Small intestine (tissue), 7 donors: ENCODE measurements around the gene RARRES1. TPM values are rescaled to one million over a fixed set of nuclear protein-coding genes. Genes with fewer than 3 reads are reported as not detected.

Experiments used
- DNase-seq, 2 donors: peaks; one replicate each; pipeline versions ENCODE4 v3.0.0 to v3.0.0-alpha.2; 2013
- FAIRE-seq: peaks from 2 replicates; lab custom pipeline; 2012; peaks lifted over from hg19 to GRCh38; lab: Jason Lieb, UNC
- H3K27ac ChIP-seq, 3 donors: one replicate each; pipeline ENCODE4 v1.5.1; 2013; ENCODE audit warnings: low read length in 2 of 3, mild to moderate bottlenecking in 2 of 3, control low read depth in 1 of 3, inconsistent platforms in 1 of 3, low read depth in 1 of 3, moderate library complexity in 1 of 3
- H3K27me3 ChIP-seq, 3 donors: one replicate each; pipeline ENCODE4 v1.6.1; 2013; ENCODE audit warnings: low read length in 3 of 3, inconsistent platforms in 1 of 3; ENCODE audit not compliant: control insufficient read depth in 3 of 3, insufficient read depth in 3 of 3
- H3K36me3 ChIP-seq, 3 donors: one replicate each; pipeline ENCODE4 v1.6.1; 2013; ENCODE audit warnings: low read length in 3 of 3, inconsistent platforms in 1 of 3, low read depth in 1 of 3, mild to moderate bottlenecking in 1 of 3, moderate library complexity in 1 of 3; ENCODE audit not compliant: control insufficient read depth in 3 of 3, insufficient read depth in 2 of 3
- H3K4me1 ChIP-seq, 3 donors: one replicate each; pipeline ENCODE4 v1.6.1; 2013; ENCODE audit warnings: low read length in 2 of 3, inconsistent platforms in 1 of 3, low read depth in 1 of 3, mild to moderate bottlenecking in 1 of 3, moderate library complexity in 1 of 3; ENCODE audit not compliant: control insufficient read depth in 3 of 3, insufficient read depth in 2 of 3
- H3K4me3 ChIP-seq, 3 donors: one replicate each; pipeline ENCODE4 v1.5.1; 2013; ENCODE audit warnings: low read length in 3 of 3, control low read depth in 1 of 3, inconsistent platforms in 1 of 3, low read depth in 1 of 3, mild to moderate bottlenecking in 1 of 3, moderate library complexity in 1 of 3
- H3K9me3 ChIP-seq, 2 donors: one replicate each; pipeline ENCODE4 v1.6.1; 2013; ENCODE audit warnings: low read depth in 1 of 2, low read length in 1 of 2; ENCODE audit not compliant: control insufficient read depth in 2 of 2, insufficient read depth in 1 of 2
- WGBS, 3 donors: extraction: QIAGEN DNeasy Blood & Tissue Kit; methylation state at CpG; one replicate each; pipeline ENCODE4 v1.1.7; 2013; 5-methylcytosine and 5-hydroxymethylcytosine counted together
- polyA plus RNA-seq, 4 donors: library from polyadenylated mRNA; stranded (reverse) in 3 of 4; unstranded in 1 of 4; fragments of 200-250 nt in 3 of 4; fragments of 120-200 nt in 1 of 4; gene quantifications; one replicate each; pipeline versions ENCODE4 v1.2.1 to v1.2.3, GENCODE V29; 2013
- donor health status: healthy with polysubstance abuse.
- donor health status: control.
- donor health status: control.
- donor health status: Bipolar disorder and iron deficiency.
- donor health status: healthy.

RARRES1 gene
- polyA plus RNA-seq, 4 donors = 0.89 to 165 (median 16.9) TPM

GRCh38 chr3:158744567-158745288 lies 12.5 kb upstream of the RARRES1 start:
- FAIRE-seq (no peak), DNase-seq (no peak)
- no peak overlapping the region for H3K4me3 ChIP-seq
- peaks cover 0 to 36% (median 0%) of the 10 kb centered on the region in 3 donors for H3K36me3 ChIP-seq
- no peak overlapping the region for H3K27ac ChIP-seq
- H3K27me3 ChIP-seq = no peaks in the 10 kb centered on the region
- 87 to 94% (median 92%) methylated on average over 4 of the region's 4 CpGs for WGBS, 3 donors
- no peaks in the 10 kb centered on the region for H3K9me3 ChIP-seq
- H3K4me1 ChIP-seq = no peaks in the 10 kb centered on the region

- FAIRE-seq (no peak), DNase-seq (no peak)
- no peak overlapping the region for H3K4me3 ChIP-seq
- H3K27me3 ChIP-seq = no peaks in the 10 kb centered on the region
- H3K36me3 ChIP-seq = peaks cover 0 to 36% (median 0%) of the 10 kb centered on the region in 3 donors
- WGBS, 3 donors = 78 to 86% (median 85%) methylated on average over 5 of the region's 5 CpGs
- H3K9me3 ChIP-seq = no peaks in the 10 kb centered on the region
- H3K4me1 ChIP-seq = no peaks in the 10 kb centered on the region
- H3K27ac ChIP-seq = no peak overlapping the region
Observed at GRCh38 chr3:158743664-158744566, 11.7 kb upstream of the RARRES1 start.

GRCh38 chr3:158742871-158743663 lies 10.8 kb upstream of the RARRES1 start:
- H3K36me3 ChIP-seq = peaks cover 0 to 34% (median 0%) of the 10 kb centered on the region in 3 donors
- H3K9me3 ChIP-seq = no peaks in the 10 kb centered on the region
- no peaks in the 10 kb centered on the region for H3K27me3 ChIP-seq
- no peak overlapping the region for H3K4me3 ChIP-seq
- WGBS, 3 donors = 78 to 86% (median 78%) methylated on average over 4 of the region's 4 CpGs
- DNase-seq (no peak), FAIRE-seq (no peak)
- H3K27ac ChIP-seq = no peak overlapping the region
- H3K4me1 ChIP-seq = no peaks in the 10 kb centered on the region

- Histone ChIP-seq H3K27ac (no peak overlapping the region), H3K36me3 (peaks cover 0 to 23% (median 0%) of the 10 kb centered on the region in 3 donors), H3K4me3 (no peak overlapping the region), H3K4me1 (no peaks in the 10 kb centered on the region), H3K27me3 (no peaks in the 10 kb centered on the region), H3K9me3 (peaks cover 1 to 10% of the 10 kb centered on the region in 2 donors)
- FAIRE-seq (no peak), DNase-seq (no peak)
- WGBS, 3 donors = 86 to 96% (median 91%) methylated on average over 3 of the region's 3 CpGs
Observed at GRCh38 chr3:158739661-158740060, 7.4 kb upstream of the RARRES1 start.

- H3K27me3 ChIP-seq = no peaks in the 10 kb centered on the region
- H3K4me1 ChIP-seq = no peaks in the 10 kb centered on the region
- FAIRE-seq (no peak), DNase-seq (no peak)
- peaks cover 1 to 13% of the 10 kb centered on the region in 2 donors for H3K9me3 ChIP-seq
- no peak overlapping the region for H3K4me3 ChIP-seq
- H3K36me3 ChIP-seq = peaks cover 0 to 25% (median 0%) of the 10 kb centered on the region in 3 donors
- peak overlapping the region in 1 of 3 donors; percentile 14 for H3K27ac ChIP-seq
- WGBS, 3 donors = 86 to 90% (median 88%) methylated on average over 4 of the region's 4 CpGs
Observed at GRCh38 chr3:158739078-158739477, 6.8 kb upstream of the RARRES1 start.

DNA sequence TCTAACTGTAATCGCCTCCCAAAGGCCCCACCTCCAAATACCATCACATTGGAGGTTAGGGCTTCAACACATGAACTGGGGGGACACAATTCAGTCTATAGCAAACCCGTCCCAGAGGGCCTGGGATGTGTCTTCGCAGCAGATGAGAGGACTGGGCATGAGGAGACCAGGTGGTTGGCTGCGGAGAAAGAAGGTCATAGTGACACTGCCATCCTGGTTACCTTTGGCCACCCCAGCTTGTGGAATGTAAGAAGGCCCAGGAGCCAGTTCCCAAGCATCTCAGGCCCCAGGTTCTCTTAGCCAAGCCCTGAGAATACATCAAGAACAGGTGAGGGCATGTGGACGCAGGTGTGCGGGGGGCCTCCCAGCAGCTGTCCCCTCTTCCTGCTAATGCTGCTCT lies 6.4 kb upstream of the RARRES1 start:
- Histone ChIP-seq H3K36me3 (peaks cover 0 to 24% (median 0%) of the 10 kb centered on the region in 3 donors), H3K27me3 (no peaks in the 10 kb centered on the region), H3K4me3 (no peak overlapping the region), H3K9me3 (peaks cover 1 to 13% of the 10 kb centered on the region in 2 donors), H3K4me1 (no peaks in the 10 kb centered on the region), H3K27ac (no peak overlapping the region)
- FAIRE-seq (no peak), DNase-seq (no peak)
- 91 to 94% (median 92%) methylated on average over 6 of the region's 6 CpGs for WGBS, 3 donors

- Histone ChIP-seq H3K36me3 (peaks cover 0 to 24% (median 0%) of the 10 kb centered on the region in 3 donors), H3K27ac (peak overlapping the region in 1 of 3 donors; percentile 33), H3K9me3 (peaks cover 1 to 13% of the 10 kb centered on the region in 2 donors), H3K4me3 (no peak overlapping the region), H3K4me1 (no peaks in the 10 kb centered on the region), H3K27me3 (no peaks in the 10 kb centered on the region)
- FAIRE-seq = no peak
- whole genome bisulfite sequencing, 3 donors = 77 to 91% (median 89%) methylated on average over 9 of the region's 9 CpGs
- no peak for DNase-seq
Observed at GRCh38 chr3:158737976-158738615, 5.8 kb upstream of the RARRES1 start.
